Measurements from ENCODE around the gene SEMA5B.

SEMA5B gene

DNA sequence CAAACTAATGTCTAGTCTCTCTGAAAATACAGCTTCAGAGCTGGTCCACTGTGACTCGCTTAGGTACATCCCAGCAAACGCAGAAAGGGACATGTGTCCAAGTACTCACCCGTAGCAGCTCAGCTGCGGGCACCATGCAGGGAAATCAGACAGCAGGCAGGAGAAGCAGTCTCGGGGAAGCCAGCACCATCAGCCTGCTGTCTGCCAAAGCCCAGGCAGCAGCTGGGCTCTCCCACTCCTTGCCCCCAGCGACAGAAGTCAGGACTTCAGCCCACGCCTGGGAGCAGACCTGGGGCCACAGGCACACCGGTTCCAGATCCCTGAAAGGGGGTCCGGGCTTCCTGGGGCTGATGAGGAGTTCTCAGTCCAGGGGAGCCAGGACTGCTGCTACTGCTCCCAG, 34.9 kb downstream of the SEMA5B start:
- no peak for DNase-seq (ENCODE audit: low read depth in 2 of 2)

DNA sequence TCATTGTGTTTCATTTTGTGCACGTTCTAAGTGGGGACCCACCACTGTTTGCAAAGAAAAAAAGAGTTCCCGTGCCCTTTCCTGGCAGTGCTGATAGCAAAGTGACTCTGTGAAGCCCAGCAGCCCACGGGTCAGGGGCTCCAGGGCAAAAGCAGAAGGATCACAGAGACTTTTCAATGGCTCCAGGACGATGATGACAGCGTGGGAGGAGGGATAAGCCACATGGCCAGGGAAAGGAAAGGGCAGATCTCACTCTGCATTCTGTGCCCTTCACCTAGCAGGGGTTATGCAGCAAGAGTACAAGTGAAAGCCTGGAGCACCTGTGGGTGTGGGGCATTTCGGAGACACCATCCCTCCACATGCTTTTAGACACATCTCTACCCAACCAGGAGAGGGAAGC, 35.4 kb downstream of the SEMA5B start:
- DNase-seq (ENCODE audit: low read depth in 2 of 2), result no peak

DNA sequence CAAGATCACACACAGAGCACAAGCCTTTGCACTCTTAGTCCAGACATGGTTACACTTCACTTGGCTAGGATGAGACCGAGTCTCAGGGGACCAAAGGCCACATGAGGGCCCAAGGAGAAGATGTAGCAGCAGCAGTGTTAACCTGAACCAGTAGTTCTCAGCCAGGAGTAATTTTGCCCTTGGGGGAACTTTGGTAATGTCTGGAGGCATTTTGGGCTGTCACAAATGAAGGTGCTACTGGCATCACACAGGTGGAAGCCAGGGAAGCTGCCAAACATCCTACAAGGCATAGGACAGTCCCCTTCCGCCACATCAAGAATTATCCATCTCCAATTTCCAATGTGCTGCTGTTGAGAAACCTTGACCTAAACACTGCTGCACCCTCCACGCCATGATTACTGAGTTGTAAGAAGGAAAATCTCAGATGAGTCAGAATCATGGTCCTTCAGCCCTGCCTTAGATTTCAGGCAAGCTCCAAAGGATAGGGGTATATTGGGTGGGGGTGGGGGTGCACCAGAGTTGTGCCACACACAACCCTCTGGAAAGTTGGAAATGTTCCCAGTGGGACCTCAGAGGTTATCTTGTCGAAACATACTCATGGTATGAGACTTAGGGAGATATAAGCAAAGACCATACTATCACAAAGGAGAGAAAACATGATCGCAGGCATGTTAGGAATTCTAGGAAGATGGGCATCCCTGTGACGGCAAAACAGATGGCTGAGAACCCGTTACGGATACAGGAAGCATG, 36.2 kb downstream of the SEMA5B start:
- no peak for DNase-seq (ENCODE audit: low read depth in 2 of 2)

DNA sequence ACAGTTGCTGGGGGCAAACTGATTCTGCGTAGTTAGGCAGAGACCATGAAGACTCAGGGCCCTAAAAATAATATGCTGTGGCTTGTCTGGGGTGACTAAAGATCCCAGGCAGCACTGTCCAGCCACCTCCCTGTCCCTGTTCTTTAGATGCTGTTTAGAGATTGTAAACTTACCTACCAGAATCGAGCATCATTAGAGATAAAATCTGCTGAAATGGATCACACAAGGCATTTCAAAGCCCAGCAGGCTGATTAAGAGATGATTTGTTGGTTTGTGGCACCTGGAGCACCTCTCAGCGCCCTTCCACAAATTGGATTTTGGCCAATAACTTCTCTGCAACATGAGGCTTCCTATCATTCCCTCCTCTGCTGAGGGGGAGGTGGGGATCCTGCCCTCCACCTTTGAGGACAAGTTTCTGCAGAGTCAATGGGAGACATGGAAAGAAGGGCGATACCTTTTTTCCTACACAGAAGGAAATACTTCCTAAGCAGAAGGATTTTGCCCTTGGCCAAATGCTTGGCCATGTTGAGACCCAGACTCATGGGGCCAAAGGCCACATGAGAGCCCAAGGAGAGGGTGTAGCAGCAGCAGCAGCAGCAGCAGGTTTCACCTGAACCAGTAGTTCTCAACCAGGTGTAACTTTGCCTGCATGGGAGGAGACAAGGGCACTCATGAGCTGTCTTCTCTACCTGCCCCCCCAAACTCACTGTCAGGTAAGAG, 37.5 kb downstream of the SEMA5B start:
- no peak for DNase-seq (ENCODE audit: low read depth in 2 of 2)

DNA sequence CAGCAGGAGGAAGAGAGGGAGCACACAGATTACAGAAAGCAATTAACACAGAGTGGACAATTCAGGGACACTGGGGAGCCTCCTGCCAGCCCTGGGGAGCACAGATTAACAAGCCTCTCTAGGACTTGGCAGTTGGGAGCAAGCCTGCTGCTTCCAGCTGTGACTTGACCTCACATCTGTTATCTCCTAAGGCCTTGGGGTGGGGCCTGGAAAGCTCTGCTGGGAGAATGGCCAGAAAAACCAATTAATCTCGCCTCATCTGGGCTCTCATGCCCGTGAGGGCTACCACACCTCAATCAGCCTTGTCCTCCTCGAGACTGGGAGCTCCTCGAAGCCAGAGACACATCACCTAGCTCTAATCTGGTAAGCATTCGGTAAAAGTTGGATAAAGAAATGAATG, 39.1 kb downstream of the SEMA5B start:
- DNase-seq (ENCODE audit: low read depth in 2 of 2), result no peak

DNA sequence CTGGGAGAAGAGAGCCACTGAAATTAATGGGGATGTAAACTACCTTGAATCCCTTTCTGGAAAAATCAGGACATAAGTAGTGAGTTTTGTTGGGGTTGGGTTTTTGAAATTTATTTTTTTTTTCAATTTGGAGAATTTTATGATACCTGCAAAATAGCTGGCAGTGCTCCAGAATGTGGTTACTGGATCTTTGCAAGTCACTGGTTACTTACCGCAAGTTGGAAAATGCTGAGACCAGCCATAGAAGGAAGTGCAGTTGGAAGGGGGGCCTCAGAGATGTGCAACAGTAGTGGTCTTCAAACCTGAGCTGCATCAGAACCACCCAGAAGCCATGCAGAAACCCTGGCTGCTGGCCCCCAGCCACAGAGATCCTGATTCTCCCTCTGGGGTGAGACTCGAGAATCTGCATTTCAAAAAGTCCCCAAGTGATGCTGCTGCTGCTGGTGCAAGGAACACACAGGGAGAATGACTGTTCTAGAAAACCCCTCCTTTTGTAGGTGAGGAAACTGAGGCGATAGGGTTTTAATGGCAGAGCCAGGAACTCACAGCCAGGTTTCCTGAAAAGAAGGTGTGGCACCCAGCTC, 39.7 kb downstream of the SEMA5B start:
- no peak for DNase-seq (ENCODE audit: low read depth in 2 of 2)

DNA sequence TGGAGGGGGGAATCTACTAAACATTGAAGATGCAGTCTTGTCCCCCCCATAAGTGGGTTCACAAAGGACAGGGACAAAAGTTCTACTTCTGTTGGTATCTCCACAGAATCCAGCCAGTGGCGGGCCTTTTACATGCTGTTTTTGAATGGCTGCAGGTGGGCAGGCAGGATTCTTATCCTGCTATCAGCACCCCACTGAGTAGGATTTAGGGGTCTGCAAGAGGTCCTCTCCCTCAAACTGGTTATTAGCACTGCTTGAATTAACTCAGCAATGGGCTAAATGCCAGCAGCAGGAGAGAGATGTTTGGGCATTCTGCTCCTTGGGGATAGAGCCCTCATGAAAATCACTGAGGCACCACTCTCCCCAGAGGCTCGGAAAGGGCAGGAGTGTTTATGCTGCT, 40.3 kb downstream of the SEMA5B start:
- DNase-seq (ENCODE audit: low read depth in 2 of 2), result no peak

DNA sequence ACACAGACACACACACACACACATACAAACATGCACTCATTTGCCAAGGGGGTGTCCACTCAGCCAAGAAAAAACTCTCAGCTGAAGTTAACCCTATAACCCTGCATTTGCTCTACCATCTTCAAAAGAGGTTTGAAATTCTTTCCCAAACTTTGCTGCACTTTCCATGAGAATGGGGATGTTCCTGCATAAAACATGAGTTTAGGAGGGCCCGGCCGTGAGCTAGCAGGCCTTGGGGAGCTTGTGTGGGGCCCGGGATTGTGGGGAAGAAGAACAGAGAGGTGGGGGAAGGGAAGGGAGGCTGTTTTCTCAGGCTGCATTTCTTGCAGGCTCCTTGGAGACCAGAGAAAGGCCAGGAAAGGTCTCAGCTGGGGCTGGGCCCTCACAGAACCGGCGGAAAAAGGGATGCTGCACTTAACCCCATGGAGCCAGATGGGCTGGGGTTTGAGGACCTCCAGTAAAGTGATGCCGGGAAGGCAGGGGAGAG, 40.8 kb downstream of the SEMA5B start:
- DNase-seq (ENCODE audit: low read depth in 2 of 2), result no peak

DNA sequence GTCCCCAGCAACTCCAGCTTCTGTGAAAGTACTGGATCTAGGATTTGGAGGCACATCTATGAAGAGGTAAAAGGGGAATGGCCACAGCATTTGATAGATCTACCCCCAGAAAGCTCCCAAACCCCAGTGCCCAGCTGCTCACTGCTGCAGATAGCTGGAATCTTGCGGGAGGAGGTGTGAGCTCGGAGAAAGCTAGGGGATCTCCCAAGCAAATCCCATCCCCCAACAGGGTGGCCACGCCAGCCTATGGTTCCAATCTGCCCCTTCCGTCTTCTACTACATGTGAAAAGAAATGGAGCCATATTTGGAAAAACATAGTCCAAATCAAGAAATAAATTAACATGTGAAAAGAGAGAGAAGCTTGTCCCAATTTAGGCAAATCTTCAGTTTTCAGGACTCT, 42.0 kb downstream of the SEMA5B start:
- no peak for DNase-seq (ENCODE audit: low read depth in 2 of 2)

DNA sequence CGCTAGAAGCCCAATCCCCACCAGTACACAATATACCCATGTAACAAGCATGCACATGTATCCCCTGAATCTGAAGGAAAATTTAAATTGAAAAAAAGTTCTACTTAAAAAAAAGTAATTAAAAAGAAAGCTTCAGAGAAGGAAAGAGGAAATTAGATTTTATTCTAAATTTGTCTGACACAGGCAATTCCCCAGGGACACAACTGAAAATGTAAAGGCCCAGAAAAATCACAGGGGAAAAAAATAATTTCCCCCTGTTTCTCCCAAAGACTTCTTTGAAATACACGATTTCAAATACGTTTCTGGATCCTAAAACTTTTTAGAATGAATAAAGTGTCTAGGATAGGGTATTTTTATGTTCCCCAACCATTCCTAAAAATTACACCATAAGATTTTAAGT, 42.9 kb downstream of the SEMA5B start:
- DNase-seq (ENCODE audit: low read depth in 2 of 2), result no peak

DNA sequence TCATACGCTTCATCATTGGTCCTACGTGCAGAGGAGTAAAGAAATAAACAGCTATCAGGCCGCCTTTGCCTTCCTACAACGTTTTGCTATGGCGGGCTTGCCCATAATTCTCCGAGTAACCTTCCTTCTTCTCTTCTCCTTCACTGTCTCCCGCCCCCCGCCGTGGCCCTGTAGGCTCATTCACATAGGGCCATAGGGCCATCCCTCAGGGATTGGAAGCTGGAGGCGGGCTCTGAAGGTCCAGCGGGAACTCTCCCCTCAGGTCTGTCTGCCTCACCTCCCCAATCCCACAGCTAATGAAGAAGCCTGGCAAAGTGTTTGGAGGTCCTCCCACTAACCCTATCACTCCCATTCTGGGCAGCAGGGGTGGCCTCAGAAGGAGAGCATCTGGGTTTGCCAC, 43.6 kb downstream of the SEMA5B start:
- DNase-seq (ENCODE audit: low read depth in 2 of 2), result no peak

DNA sequence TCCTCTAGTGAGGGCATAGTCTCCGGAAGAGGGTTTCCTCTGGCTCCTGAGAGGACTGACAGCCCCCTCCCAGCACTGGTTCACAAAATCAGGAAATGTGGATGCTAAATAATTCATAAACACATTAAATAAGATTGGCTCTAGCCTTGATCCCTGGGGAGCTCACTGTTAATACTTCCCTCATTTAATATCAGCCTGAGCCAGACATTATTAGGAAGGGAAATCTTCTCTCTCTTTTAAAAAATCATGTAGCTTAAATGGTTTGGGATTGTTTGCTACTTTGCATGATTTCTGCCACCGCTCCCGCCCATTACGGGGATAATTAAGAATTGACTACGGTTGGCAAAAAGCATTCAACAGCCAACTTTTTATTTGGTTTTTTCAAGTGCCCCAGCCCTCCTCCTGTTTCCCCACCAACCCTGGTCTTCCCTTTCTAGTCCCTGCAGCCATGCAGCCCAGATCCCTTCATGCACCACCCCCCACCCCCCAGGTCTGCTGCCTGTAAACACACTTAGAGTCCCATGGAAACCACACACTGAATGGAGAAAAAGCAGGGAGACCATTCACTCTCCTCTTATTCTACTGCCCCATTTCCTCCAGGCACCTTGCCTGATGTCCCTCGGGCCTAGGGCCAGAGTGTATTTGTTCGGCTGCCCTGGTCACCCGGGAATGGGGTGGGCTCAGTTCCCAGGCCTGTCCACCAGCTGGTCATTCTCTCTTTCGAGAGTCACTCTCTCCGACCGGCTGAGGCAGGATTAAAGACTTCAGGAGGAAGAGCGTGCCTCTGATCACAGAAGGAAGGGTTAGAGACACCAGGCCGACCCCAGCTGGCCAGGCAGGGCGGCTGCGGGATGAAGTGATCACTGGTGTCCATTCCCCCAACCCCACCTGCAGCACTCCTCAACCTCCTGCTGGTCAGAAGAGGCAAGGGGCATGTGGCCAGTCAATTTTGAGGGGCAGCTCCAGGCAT, 45.1 kb downstream of the SEMA5B start:
- DNase-seq (ENCODE audit: low read depth in 2 of 2), result no peak

DNA sequence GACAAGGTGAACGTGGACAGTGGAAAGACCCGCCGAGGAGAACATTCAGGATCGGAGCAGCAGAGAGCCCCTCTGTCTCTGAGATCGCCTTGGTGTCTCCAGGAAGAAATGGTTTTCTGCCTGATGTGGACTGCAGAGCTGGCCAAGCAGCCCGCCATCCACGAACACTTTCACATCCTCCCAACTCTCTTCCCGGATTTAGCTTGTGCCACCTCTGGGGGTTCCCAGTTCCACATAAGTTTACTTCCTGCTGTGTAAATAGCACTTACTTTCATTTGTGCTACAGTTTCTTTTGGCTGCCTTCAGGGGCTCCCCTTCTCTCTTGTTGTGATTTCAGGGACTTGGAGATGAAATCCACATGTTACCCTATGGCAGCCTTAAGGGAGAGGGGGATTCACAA, 48.4 kb downstream of the SEMA5B start:
- no peak for DNase-seq (ENCODE audit: low read depth in 2 of 2)

DNA sequence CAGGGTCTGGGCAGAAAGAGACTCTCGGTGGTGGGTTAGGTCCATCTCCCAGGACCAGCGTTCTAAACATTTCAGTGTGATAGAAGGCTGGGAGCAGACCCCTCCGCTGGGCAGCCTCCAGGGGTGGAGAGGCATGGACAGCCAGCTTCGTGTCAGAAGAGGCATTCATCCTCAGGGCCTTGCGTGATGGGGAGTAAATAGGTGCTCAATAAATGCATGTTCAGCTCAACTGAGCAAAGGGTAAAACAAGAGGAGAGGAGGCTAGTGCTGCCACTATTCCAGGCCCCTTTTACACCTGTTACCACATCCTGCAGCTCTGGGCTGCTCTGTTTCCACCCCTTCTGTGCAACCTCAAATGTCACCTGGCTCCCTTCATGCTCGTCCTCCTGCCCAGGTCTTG, 49.0 kb downstream of the SEMA5B start:
- DNase-seq (ENCODE audit: low read depth in 2 of 2), result no peak

DNA sequence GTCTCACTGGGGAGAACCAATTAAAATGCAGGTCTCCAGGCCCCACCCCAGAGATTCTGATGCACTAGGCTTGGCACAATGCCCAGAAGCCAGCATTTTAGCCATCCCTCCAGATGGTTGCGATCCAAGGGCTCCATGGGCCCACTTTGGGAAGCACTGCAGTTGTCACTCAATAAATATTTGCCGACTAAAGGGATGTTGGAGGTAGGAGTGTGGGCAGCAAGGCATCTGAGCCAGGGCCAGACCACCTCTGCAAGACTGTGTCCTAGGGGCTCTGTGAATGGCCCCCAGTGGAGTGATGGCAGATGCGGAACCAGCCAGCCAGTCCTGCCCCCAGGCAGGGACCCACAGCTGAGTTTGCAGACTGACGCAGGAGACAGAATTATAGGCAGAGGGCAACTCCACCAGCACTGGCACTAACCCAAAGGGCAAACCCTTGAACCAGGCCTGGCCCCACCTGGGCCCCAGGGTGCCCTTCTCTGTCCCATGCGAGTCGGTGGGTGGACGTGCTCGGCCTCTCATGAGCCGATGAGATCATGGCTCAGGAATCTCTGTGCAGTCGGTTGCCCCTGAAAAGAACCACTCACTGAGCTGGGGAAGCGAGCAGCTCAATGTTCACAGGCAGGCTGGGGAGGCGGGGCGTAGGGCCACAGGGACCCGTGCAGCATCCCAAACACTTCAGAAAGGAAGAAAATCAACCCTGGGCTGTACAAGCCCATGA, 49.7 kb downstream of the SEMA5B start:
- DNase-seq (ENCODE audit: low read depth in 2 of 2), result peak; percentile 50 to 63

DNA sequence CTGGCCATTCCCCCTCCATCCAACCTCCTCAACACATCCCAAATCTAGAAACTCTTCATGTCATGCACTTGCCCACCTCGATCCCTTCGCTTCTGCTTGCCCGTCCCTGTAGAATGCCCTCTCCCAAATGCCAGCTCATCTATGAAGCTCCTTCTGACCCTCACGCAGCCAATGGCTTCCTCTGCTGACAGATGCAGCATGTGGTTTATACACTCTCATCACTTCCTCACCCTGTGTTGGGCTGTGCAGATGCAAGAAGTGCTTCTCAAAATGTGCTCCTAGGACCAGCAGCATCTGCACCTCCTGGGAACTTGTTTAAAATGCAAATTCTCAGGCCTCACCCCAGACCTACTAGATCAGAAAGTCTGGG, 51.7 kb downstream of the SEMA5B start:
- no peak for DNase-seq (ENCODE audit: low read depth in 2 of 2)

DNA sequence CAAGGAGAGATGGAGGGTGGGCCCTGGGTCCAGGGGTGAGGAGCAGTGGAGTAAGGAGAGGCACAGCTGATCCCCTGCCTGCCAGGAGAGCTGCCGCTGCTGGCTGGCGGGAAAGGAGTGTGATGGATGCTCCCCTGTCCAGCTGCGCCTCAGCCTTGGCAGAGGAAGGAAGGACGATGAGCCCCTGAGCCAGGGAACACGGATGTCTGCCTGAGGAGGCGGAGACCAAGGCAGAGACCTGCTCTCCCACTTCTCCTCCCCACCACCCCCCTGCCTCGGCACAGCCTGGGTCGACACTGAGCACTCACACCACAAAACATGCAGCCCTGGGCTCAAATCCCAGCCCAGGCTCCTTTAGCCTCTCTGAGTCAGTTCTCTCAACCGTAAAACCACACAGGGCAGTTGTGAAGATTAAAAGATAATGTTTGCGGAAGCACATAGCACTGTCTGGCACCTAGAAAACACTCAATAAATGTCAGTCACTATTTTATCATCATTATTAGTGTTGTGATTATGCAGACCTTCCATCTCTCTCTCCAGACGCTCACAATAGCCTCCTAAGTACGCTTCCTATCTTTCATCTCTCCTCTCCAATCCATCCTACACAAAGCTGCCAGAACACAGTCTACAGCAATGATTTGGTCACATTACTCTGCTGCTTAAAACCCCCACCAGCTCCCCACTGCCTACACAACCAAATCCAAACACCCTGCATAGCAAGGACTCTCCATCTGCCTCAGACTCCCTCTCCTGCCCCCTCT, 52.2 kb downstream of the SEMA5B start:
- DNase-seq (ENCODE audit: low read depth in 2 of 2), result peak in 1 of 2 experiments; percentile 45

DNA sequence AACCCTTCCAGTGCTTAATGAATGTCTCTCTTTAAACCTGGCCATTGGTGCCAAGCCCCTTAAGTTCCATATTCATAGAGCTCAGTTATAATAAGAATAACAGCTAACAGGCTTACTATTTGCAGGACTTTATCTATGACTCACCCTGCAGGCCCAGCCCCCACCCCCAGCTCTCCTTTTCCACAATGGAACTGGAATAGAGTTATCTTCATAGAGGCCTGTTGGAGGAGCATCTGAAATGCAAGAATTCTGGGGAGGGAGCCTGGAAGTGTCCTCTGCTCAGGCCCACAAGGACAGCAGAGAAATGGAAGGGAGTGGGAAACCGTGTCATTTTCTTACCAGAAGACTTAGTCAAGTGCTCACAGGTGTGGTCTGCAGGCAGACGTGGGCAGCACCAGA, 52.8 kb downstream of the SEMA5B start:
- no peak for DNase-seq (ENCODE audit: low read depth in 2 of 2)

DNA sequence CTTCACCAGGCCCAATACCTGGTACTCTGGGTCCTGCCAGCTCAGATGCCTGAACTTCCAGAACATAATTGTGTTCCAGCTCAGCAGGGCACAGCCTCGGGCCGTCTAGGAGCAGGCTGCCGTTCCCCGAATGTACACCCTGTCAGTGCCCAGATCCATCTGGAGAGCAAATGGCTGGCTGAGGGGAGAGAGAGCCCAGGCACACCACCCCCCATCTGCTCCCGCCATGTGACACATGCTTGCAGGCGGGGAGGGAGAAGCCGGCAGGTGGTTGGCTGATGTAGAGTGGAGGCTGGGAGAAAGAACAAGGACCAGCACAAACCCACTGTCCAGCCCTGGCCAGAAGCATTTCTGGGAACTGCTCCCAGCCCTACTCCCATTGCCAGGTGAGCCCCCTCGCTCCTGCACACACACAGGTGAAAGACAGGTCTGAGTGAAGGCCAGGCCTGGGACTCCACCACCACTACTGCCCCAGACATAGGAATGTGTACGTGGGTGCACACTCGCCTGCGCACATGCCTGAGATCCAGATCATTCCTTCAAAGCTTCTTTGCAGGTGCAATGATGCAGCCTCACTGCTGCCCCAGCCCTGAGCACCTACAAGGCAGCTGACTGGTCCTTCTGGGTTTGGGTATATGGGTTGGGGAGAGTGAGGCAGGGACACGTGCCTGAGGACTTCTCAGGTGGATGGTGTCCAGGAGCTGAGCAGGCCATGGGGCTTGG, 53.5 kb downstream of the SEMA5B start:
- DNase-seq (ENCODE audit: low read depth in 2 of 2), result no peak

DNA sequence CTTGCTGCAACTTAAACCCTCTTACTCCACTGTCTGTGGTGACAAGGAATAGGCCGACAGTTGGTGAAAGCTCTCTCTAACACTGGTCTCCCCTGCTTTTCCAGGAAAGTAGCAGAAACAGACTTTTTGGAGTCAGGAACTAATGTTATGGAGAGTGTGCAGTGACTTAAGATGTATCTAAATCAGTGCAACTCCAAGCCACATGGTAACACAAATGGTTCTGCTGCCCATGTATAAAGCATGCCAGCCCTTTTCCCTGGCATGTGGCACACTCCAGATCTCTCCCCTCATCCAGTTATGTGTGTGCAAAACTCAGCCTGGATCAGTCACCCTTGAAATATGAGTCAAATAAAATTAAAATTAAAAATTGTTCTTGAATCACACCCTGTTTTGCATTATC, 55.4 kb downstream of the SEMA5B start:
- no peak for DNase-seq (ENCODE audit: low read depth in 2 of 2)

All from fibroblast of skin of left quadriceps (primary cell).